Measurements from ENCODE around the gene HGFAC. TPM values are rescaled to one million over a fixed set of nuclear protein-coding genes. Genes with fewer than 3 reads are reported as not detected.

HGFAC gene
- total RNA-seq, 4 donors from 2014 or later = not detected

DNA sequence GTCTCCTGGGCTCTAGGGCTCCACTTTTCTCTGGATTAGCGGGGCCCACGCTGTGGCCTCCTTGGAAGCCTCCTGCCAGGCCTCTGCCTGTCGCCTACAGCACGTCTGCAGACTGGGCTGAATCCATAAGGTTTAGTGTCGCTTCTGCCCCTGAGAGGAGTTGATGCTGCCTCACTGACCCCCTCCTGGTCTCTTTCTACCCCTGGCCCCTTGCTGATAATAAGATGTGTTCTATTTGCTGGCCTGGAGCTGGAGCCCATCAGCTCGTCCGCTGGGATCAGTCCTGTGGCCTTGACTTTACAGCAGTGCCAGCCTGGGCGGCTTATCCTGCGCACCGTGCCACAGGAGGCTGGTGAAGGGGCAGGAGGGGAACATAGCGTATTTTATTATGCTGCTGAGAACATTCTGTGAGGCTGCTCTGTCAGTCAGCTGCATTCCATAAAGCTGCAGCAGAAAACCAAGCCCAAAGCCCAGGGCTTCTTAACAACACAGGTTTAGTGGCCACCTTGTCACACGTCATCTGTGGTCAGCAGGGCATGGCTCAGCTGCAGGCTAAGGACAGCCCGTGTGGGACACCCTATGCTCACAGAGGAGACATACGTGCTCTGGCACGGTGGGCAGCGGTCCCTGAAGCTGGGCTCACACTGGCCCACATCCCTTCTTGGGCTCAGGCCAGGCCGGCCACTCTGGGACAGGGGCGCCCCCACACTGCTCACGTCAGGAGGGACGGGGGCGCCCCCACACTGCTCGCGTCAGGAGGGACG is 29.3 kb upstream of the HGFAC start:
- Histone ChIP-seq H3K36me3 (peaks cover 35% of the 10 kb centered on the region), H3K9me3 (no peaks in the 10 kb centered on the region), H3K4me3 (no peak overlapping the region), H3K27ac (no peak overlapping the region), H3K4me1 (peaks cover 27% of the 10 kb centered on the region), H3K27me3 (no peaks in the 10 kb centered on the region)
- peak; percentile 43 to 74 for DNase-seq (ENCODE audit: low spot score in 2 of 2)
- WGBS = 90% methylated on average over 15 of the region's 24 CpGs
- TF ChIP-seq, protein P1, sequence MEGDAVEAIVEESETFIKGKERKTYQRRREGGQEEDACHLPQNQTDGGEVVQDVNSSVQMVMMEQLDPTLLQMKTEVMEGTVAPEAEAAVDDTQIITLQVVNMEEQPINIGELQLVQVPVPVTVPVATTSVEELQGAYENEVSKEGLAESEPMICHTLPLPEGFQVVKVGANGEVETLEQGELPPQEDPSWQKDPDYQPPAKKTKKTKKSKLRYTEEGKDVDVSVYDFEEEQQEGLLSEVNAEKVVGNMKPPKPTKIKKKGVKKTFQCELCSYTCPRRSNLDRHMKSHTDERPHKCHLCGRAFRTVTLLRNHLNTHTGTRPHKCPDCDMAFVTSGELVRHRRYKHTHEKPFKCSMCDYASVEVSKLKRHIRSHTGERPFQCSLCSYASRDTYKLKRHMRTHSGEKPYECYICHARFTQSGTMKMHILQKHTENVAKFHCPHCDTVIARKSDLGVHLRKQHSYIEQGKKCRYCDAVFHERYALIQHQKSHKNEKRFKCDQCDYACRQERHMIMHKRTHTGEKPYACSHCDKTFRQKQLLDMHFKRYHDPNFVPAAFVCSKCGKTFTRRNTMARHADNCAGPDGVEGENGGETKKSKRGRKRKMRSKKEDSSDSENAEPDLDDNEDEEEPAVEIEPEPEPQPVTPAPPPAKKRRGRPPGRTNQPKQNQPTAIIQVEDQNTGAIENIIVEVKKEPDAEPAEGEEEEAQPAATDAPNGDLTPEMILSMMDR (IDR thresholded peaks at IDR 0.05) = no peak
- TF ChIP-seq POLR2A (IDR thresholded peaks at IDR 0.05) = no peak
- TF ChIP-seq EP300 (IDR thresholded peaks at IDR 0.05) = no peak

DNA sequence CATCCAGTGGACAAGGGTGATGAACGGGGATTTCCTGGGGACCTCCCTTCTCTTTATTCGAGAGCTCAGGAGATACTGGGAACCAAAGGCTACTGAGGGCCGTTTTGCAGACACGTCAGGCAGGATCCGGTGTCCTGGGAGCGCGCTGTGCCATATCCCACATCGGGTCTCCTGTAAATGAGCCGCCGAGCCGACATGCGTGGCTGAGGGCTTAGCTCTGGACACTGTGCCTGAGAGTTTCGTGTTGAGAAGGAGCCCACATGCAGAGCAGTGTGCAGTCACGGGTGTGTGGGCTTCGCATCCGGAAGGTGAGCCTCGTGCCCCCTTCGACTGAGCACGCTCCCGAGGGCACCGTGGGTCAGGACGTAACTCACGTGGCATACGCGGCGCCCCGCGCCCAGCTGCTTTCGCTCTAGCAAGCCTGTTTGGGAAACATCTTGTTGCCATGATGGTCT is 28.5 kb upstream of the HGFAC start:
- H3K27me3 ChIP-seq = no peaks in the 10 kb centered on the region
- peaks cover 43% of the 10 kb centered on the region for H3K36me3 ChIP-seq
- TF ChIP-seq POLR2A (IDR thresholded peaks at IDR 0.05) (no peak), EP300 (IDR thresholded peaks at IDR 0.05) (no peak), POLR2AphosphoS5 (IDR thresholded peaks at IDR 0.05) (no peak)
- TF ChIP-seq, protein P1 (IDR thresholded peaks at IDR 0.05) = no peak
- peak; percentile 34 to 72 for DNase-seq (ENCODE audit: low spot score in 2 of 2)
- H3K4me1 ChIP-seq = peaks cover 24% of the 10 kb centered on the region
- WGBS = 92% methylated on average over 15 of the region's 29 CpGs
- no peak overlapping the region for H3K4me3 ChIP-seq
- H3K27ac ChIP-seq = no peak overlapping the region
- no peaks in the 10 kb centered on the region for H3K9me3 ChIP-seq

DNA sequence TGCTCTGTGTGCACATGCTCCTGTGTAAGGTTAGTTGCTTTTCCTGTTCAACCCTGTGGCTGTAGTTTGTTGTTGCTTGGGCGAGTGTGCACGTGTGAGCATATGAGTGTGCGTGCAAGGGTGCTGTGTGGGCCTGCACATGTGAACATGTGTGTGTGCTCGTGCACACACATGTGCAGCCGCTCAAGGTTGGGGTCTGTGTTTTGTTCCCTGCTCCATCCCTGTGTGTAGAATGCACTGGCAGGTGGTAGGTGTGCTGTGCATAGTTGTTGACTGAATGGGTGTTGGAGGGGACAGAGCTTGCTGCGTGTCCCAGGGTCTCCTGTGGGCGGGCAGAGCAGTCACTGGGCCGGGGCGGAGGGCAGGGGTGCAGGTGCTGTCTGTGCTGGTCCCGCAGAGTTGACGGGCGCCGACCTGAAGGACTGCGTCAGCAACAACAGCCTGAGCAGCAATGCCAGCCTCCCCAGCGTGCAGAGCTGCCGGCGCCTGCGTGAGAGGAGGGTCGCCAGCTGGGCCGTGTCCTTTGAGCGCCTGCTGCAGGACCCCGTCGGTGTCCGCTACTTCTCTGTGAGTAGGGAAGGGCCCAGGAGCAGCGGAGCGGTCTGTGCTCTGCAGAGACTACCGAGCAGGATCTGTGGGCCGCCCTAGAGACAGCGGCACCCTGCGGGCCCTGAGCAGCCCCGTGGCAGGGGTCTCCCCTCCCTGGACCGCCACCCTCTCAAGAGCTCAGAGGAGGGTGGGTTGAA is 27.9 kb upstream of the HGFAC start:
- Histone ChIP-seq H3K27ac (no peak overlapping the region), H3K36me3 (peaks cover 47% of the 10 kb centered on the region)
- DNase-seq (ENCODE audit: low spot score in 2 of 2) = peak; percentile 50 to 70

DNA sequence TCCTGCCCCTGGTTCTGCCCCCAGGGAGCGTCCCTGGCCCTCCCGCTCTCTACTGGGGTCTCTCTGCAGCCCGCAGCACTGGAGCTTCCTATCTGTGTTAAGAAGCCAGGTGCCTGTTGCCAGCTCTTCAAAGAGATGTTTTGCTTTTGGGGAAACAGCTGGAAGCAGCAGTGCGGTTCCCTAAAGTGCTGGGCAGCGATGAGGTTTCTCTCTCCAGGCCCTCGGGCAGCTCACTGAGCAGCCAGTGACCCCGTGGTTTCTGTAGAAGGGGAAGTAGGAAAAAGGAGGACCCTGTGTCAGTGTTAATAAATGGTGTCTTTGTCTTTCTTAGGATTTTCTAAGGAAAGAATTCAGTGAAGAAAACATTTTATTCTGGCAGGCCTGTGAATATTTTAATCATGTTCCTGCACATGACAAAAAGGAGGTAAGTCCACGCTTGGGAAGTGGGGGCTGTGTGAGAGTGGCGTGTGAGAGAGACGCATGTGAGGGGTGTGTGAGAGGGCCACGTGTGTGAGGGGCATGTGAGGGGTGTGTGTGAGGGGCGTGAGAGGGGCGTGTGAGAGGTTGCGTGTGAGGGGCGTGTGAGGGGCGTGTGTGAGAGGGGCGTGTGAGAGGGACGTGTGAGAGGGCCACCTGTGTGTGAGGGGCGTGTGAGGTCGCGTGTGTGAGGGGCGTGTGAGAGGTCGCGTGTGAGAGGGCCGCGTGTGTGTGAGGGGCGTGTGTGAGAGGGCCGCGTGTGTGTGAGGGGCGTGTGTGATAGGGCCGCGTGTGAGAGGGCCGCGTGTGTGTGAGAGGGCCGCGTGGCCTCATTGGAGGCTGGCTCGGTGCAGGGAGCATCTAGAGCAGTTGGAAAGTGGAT is 27.1 kb upstream of the HGFAC start:
- TF ChIP-seq, protein P1 (IDR thresholded peaks at IDR 0.05) = no peak
- TF ChIP-seq POLR2A (IDR thresholded peaks at IDR 0.05) (no peak), POLR2AphosphoS5 (IDR thresholded peaks at IDR 0.05) (no peak), EP300 (IDR thresholded peaks at IDR 0.05) (no peak)
- no peak overlapping the region for H3K27ac ChIP-seq
- 76% methylated on average over 34 of the region's 37 CpGs for WGBS
- no peaks in the 10 kb centered on the region for H3K9me3 ChIP-seq
- DNase-seq (ENCODE audit: low spot score in 2 of 2) = peak; percentile 45 to 49
- H3K27me3 ChIP-seq = no peaks in the 10 kb centered on the region
- H3K4me3 ChIP-seq = no peak overlapping the region
- peaks cover 50% of the 10 kb centered on the region for H3K36me3 ChIP-seq
- peaks cover 10% of the 10 kb centered on the region for H3K4me1 ChIP-seq

More for the DNA sequence above, 27.9 kb upstream of the HGFAC start:
- peaks cover 18% of the 10 kb centered on the region for H3K4me1 ChIP-seq
- no peak overlapping the region for H3K4me3 ChIP-seq
- no peaks in the 10 kb centered on the region for H3K27me3 ChIP-seq
- WGBS = no CpG with 5 or more reads among the region's 32 CpGs
- no peaks in the 10 kb centered on the region for H3K9me3 ChIP-seq
- no peak for TF ChIP-seq POLR2A (IDR thresholded peaks at IDR 0.05)
- no peak for TF ChIP-seq EP300 (IDR thresholded peaks at IDR 0.05)
- TF ChIP-seq, protein P1 (IDR thresholded peaks at IDR 0.05) = no peak
- no peak for TF ChIP-seq POLR2AphosphoS5 (IDR thresholded peaks at IDR 0.05)

All from suprapubic skin (tissue), 4 donors.